Lung (tissue), 12 donors: ENCODE measurements around the gene FMN1. TPM values are rescaled to one million over a fixed set of nuclear protein-coding genes. Genes with fewer than 3 reads are reported as not detected.

Experiments
- ATAC-seq: fragments of 200-7000 bp; cut with Tn5 transposase; one replicate; pipeline ENCODE4 v1.9.1; 2020; ENCODE audit warnings: moderate number of reproducible peaks; ENCODE audit not compliant: insufficient read depth, low FRiP score
- DNase-seq, 3 donors: peaks; one replicate each; pipeline ENCODE4 v3.0.0-alpha.2; 2013 to 2017
- H3K27ac ChIP-seq, 2 donors: one replicate each; pipeline ENCODE4 v1.5.1; 2013; ENCODE audit warnings: mild to moderate bottlenecking in 2 of 2, moderate library complexity in 2 of 2, control low read depth in 1 of 2, inconsistent platforms in 1 of 2, low read depth in 1 of 2, low read length in 1 of 2
- H3K27me3 ChIP-seq, 3 donors: one replicate each; pipeline ENCODE4 v1.5.1; 2013; ENCODE audit warnings: low read length in 2 of 3; ENCODE audit not compliant: control insufficient read depth in 3 of 3, insufficient read depth in 3 of 3
- H3K36me3 ChIP-seq, 4 donors: one replicate each; pipeline ENCODE4 v1.5.1; 2013; ENCODE audit warnings: low read length in 4 of 4, mild to moderate bottlenecking in 1 of 4, moderate library complexity in 1 of 4; ENCODE audit not compliant: control insufficient read depth in 4 of 4, insufficient read depth in 4 of 4
- H3K4me1 ChIP-seq, 5 donors: one replicate each; pipeline ENCODE4 v1.5.1; 2013; ENCODE audit warnings: low read length in 5 of 5, mild to moderate bottlenecking in 2 of 5, moderate library complexity in 1 of 5; ENCODE audit not compliant: control insufficient read depth in 5 of 5, insufficient read depth in 5 of 5
- H3K4me3 ChIP-seq: one replicate; pipeline ENCODE4 v1.5.1; 2013; ENCODE audit warnings: mild to moderate bottlenecking, control low read depth, moderate library complexity
- H3K9ac ChIP-seq, 2 donors: one replicate each; pipeline ENCODE4 v1.5.1; 2013; ENCODE audit warnings: low read length in 2 of 2, control low read depth in 1 of 2; ENCODE audit not compliant: insufficient read depth in 1 of 2
- H3K9me3 ChIP-seq, 4 donors: one replicate each; pipeline ENCODE4 v1.5.1; 2013; ENCODE audit warnings: low read length in 3 of 4, mild to moderate bottlenecking in 1 of 4, moderate library complexity in 1 of 4; ENCODE audit not compliant: control insufficient read depth in 4 of 4, insufficient read depth in 3 of 4
- CTCF ChIP-seq: IDR thresholded peaks from 2 replicates; pipeline ENCODE4 v1.5.1; 2012; ENCODE audit warnings: mild to moderate bottlenecking; ENCODE audit errors: control extremely low read depth, extremely low read depth
- WGBS, 2 donors: extraction: QIAGEN DNeasy Blood & Tissue Kit; methylation state at CpG; one replicate each; pipeline ENCODE4 v1.1.7; 2013; 5-methylcytosine and 5-hydroxymethylcytosine counted together
- polyA plus RNA-seq, 2 donors: library from polyadenylated mRNA; stranded (reverse); fragments of 200-250 nt; gene quantifications; one replicate each; pipeline ENCODE4 v1.2.1, GENCODE V29; 2013
- total RNA-seq, 2 donors: library from RNA; depleted of rRNA in 1 of 2; stranded (reverse); fragments of >200 nt in 1 of 2; gene quantifications; one replicate each; pipeline ENCODE4 v1.2.1, GENCODE V29; 2014 to 2021
- donor health status: control.
- donor health status: control.
- donor health status: Bipolar disorder and iron deficiency.
- donor health status: healthy.
- donor health status: DM: yes; HTN: yes; CAD: no.

FMN1 gene
- total and polyA plus RNA-seq, 4 donors: 4.6 to 45.2 (median 15.7) TPM

- H3K4me3 ChIP-seq: no peak overlapping the region
- peaks cover 0 to 3% (median 0%) of the 10 kb centered on the region in 3 donors for H3K27me3 ChIP-seq
- no peaks in the 10 kb centered on the region for H3K9me3 ChIP-seq
- ATAC-seq: no peak
- 68 to 91% methylated on average over 4 of the region's 4 CpGs for WGBS, 2 donors
- no peaks in the 10 kb centered on the region for H3K36me3 ChIP-seq
- H3K9ac ChIP-seq: no peak overlapping the region
- no peak for DNase-seq
- no peak for TF ChIP-seq CTCF
- no peak overlapping the region for H3K27ac ChIP-seq
- H3K4me1 ChIP-seq: no peaks in the 10 kb centered on the region
These were observed 276.0 kb downstream of the FMN1 start for GRCh38 chr15:32918547-32918946.

GRCh38 chr15:32910839-32911238 is 283.7 kb downstream of the FMN1 start:
- Histone ChIP-seq H3K9ac (no peak overlapping the region), H3K4me3 (no peak overlapping the region), H3K36me3 (no peaks in the 10 kb centered on the region), H3K27me3 (peaks cover 0 to 3% (median 0%) of the 10 kb centered on the region in 3 donors), H3K27ac (no peak overlapping the region), H3K9me3 (no peaks in the 10 kb centered on the region), H3K4me1 (peaks cover 0 to 2% (median 0%) of the 10 kb centered on the region in 5 donors)
- no peak for TF ChIP-seq CTCF
- WGBS, 2 donors: 94 to 97% methylated on average over 3 of the region's 3 CpGs
- ATAC-seq (no peak), DNase-seq (no peak)

GRCh38 chr15:32909431-32909830 is 285.1 kb downstream of the FMN1 start:
- H3K36me3 ChIP-seq: peaks cover 0 to 4% (median 0%) of the 10 kb centered on the region in 4 donors
- no peaks in the 10 kb centered on the region for H3K9me3 ChIP-seq
- H3K4me3 ChIP-seq: no peak overlapping the region
- no peak for ATAC-seq
- WGBS, 2 donors: 82 to 86% methylated on average over 2 of the region's 2 CpGs
- H3K27ac ChIP-seq: no peak overlapping the region
- DNase-seq: no peak
- peaks cover 0 to 2% (median 0%) of the 10 kb centered on the region in 5 donors for H3K4me1 ChIP-seq
- H3K9ac ChIP-seq: no peak overlapping the region
- TF ChIP-seq CTCF: no peak
- no peaks in the 10 kb centered on the region for H3K27me3 ChIP-seq

- Histone ChIP-seq H3K36me3 (peaks cover 0 to 4% (median 0%) of the 10 kb centered on the region in 4 donors), H3K27me3 (no peaks in the 10 kb centered on the region), H3K9ac (no peak overlapping the region), H3K27ac (peak overlapping the region in 1 of 2 donors; percentile 44), H3K4me1 (peaks cover 0 to 2% (median 0%) of the 10 kb centered on the region in 5 donors), H3K9me3 (no peaks in the 10 kb centered on the region), H3K4me3 (no peak overlapping the region)
- DNase-seq (peak in 1 of 3 donors; percentile 24), ATAC-seq (no peak)
- WGBS, 2 donors: 57% methylated on average over 4 of the region's 4 CpGs
- TF ChIP-seq CTCF: no peak
These were observed 285.6 kb downstream of the FMN1 start for GRCh38 chr15:32908872-32909271.
